ENCODE results near the gene GCN1.

The GCN1 gene

DNA sequence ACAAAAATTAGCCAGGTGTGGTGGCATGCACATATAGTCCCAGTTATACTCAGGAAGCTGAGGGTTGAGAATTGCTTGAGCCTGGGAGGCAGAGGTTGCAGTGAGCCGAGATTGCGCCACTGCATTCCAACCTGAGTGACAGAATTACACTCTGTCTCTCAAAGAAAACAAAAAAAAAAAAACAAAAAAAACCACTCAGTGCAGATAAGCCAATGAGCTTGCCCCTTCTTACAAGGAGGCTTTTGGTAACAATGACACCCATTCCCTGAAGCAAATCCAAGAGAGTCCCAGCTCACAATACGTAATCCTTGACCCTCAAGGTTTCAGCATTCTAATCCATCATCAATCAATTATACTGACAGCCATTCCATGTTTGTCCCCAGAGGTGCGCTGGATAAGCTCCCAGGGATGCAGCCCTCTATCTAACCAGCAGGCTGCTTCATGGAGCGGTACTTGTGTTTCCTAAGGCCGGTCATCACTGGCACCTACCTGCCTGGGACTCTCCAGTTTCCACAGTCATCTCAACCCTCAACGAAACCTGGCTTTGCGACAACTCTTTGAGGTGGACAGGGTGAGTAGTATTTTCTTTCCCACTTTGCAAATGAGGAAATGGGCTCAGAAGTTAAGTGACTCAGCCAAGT lies 12.4 kb downstream of the GCN1 start:
- no peak for DNase-seq

DNA sequence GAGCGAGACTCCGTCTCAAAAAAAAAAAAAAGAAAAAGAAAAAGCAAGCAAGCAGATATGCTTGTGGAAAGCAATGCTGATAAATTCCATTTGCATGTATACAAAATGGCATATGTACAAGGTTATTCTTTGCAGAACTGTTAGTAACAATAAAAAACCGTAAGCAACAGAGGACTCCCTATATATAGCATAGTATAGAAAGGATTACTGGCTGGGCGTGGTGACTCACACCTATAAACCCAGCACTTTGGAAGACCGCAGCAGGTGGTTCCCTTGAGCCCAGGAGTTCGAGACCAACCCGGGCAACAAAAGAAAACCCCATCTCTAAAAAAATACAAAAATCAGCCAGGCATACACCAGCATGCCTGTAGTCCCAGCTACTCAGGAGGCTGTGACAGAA lies 13.5 kb downstream of the GCN1 start:
- DNase-seq = no peak

DNA sequence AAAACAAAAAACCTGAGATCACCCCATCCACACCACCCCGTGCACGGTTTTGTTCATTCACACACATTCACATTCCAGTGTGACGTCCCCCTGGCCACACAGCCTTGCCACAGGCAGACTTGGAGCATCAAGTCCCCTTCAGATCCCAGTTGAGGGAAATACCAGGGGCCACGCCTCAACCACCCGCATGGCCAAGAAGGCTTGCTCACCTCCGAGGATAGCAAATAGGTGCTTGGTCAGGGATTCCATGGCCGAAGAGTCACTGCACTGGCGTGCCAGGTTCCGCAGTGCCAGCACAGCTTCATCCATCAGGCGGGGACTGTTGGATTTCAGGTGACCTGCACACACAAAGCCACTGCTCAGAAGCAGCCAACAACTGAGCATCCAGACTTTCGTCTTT lies 19.0 kb downstream of the GCN1 start:
- no peak for DNase-seq

DNA sequence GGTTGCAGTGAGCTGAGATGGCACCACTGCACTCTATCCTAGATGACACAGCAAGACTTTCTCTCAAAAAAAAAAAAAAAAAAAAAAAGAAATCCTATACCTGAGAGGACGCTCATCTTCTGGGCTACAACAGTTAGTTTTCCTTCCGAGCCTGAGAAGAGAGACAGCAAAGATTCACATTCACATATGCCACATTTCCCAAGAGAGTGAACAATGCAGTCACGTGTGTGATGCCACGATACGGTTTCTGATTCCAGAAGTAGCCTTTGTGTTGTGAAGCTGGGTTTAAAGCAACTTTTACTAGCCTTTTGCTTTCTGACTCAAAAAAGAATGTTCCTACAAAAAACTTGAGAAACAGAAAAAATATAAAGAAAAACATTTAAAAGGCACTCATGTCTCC lies 19.5 kb downstream of the GCN1 start:
- no peak for DNase-seq

DNA sequence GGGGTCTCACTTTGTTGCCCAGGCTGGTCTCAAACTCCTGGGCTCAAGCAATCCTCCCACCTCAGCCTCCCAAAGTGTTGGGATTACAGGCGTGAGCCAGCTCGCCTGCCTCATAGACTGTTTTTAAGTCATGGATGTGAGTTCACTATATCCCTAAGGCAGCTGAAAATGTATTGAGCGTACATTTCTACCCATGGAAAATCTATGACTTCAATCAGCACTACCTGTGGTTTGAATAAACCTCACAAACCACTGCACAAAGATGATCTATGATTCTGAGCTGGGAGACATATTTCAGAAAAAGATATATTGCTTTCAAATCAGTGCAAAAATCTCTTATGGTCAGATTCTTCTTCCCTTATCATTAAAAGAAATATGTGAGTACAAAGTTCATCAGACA lies 22.5 kb downstream of the GCN1 start:
- DNase-seq = no peak

DNA sequence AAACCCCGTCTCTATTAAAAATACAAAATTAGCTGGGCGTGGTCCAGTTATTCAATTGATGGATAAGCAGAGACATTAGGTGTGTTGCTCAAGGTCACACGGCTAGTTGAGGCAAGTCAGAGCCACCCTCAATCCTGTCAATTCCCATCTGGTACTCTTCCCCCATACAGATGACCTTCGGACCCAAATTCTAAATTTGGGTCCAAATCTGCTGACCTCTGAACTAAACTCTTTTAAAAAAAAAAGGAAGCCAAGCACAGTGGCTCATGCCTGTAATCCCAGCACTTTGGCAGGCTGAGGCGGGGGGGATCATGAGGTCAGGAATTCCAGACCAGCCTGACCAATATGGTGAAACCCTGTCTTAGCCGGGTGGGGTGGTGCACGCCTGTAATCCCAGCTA lies 23.9 kb downstream of the GCN1 start:
- DNase-seq = no peak

DNA sequence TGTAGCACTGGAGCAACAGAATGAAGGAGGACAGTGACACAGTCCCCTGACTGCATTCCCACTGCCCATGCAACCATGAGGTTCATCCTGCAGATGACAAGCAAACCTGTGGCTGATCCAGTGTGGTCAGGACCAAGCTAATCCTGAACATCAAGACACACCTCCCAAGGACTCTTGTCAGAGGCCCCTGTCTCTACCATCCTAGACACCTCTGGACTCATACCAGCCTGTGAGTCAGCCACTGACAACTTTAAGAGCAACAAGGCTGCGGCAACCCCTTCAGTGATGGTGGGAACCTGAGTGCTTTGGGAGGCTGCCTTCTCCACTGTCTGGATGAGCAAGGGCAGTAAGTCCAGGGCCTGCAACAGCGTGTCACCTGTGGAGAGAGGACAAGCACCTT lies 24.6 kb downstream of the GCN1 start:
- no peak for DNase-seq

DNA sequence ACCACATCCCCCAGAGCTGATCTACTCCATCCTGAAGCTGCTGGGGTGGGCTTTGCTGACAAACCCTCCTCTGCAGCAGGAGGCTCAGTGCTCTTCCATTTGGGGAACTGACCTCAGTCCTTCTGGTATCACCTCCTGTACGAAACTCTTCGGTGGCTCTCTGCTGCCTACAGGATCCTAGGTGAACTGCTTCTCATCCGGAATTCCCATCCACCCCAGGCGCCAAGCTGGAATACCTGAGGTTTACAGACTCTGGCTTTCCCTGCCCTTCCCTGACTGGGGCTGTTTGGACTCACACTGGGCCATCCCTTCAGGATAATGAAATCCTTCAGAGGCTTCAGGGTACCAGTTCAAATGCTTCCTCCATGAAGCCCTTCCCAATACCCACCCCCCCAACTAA lies 26.2 kb downstream of the GCN1 start:
- no peak for DNase-seq

DNA sequence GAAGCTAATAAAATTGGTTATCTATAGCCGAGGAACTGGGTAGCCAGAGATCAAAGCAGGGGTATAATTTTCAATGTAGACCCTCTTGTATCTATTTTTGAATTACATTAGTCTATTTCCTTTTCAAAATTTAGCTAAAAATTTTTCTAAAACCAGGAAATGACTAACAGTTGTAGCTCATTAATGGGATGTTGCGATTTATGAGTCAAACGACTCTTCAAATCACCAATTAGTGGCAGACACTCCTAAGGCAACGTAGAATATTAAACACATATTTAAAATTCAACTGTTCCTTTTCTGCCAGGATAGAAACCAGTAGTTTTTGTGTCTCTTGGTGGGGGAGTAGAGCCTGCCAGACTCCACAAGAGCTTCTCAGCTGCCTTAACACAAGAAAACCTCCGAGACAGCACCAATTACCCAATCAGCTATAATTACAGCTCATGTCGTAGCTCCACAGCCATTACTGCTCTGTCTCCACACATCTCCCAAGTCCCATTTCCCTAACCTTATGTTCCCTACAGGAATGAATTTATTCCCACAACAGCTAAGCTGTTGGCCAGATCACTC lies 26.9 kb downstream of the GCN1 start:
- no peak for DNase-seq

DNA sequence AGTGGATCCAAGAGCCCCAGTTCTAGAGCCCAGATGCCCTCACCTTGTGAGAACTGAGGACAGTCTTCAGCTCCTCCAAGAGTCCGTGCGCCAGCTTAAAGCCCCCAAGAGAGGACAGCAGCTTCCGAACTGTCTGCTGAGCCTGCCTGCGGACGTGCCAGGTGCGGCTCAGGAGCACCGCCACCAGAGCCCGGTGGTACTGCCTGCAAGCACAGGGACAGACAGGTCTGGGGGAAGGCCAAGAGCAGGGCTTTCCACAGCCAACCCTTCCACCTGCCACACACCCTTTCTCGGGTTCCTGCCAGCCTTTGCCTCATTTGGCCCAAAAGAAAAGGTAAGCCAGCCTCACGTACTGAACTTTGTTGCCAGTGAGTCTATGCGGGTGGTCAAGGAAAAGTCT lies 30.2 kb downstream of the GCN1 start:
- DNase-seq = no peak

DNA sequence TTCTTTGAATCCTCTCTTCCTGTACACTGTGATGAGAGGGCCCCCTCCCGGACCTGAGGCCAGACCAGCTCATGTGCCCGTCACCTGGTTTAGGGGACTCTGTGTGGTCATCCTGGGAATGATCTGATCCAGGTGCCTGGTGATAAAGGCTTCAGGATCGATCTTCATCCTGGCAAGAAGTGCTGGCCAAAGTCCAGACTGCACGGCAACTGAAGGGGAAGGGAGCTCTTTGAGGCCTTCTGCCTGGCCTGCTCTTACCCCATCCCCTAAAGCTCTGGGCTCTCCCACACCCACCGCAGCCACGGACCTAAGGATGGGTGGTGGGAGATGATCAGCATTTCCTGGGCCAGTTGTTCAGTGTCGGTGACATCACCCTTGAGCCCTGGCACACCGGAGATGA lies 31.8 kb downstream of the GCN1 start:
- no peak for DNase-seq

DNA sequence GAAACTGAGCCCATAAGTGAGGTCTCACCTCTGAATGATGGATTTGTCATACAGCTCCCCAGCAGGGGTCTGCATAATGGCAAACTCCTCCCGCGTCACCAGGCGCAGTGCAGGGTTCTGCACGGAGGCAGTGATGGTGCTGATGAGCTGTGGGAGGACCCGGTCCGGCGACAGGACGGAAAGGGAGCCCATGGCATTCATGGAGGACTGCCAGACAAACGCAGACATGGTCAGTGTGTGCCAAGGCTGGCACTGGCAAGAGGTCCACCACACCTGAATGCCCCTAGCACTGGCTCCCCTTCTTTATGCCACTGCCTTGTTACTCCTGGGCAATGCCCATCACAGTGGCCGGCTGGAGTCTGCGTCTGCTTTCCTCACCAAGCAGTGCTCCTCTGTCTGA lies 32.7 kb downstream of the GCN1 start:
- DNase-seq = no peak

DNA sequence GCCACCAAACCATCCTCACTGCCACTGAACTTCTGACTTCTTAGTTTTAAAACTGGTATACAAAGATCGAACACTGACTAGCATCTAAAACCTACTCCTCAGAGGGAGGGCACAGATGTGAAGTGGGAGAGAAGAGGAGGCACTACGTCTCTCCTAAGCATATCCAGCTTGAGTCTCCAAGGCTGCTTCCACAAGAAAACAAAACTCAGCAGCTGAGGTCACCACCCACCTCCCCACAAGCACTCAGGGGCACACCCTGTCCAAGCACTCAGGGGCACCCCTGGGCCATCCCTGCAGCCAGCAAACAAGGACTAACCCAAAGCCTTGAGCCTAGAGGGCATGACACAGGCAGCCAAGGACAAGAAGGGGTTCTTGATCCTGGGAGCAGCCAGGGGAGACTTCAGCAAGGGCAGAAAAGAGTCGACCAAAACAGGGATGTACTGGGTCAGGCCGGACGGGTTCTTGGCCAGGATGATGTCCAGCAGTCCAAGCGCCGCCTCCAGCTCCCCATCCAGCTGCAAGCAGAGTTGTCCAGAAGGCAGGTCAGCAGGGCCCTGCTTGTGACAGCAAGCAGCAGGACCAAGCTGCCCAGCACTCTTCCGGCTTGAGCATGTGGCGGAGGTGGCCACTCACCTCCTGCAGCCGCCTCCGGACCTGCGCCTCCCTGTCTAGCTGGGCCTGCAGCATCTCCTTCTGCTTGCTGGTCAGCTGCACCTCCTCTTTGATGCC lies 34.8 kb downstream of the GCN1 start:
- no peak for DNase-seq

DNA sequence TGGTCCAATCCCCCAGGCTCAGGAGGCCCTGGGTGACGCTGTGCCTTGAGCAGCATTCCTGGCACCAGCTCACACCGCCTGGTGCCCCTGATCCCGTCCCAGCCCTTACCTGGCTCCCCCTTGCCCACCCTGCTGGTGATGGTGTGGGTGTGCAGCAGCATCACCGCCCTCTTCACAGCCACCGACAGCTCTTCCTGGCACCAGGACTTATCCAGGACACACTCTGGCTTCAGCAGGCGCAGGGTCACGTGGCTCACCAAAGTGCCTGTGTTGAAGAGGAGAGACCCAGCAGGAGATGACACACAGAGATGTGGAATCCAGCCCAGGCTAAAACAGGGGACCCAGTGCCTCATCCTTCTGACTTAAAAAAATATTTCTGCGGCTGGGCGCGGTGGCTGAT lies 36.2 kb downstream of the GCN1 start:
- no peak for DNase-seq

DNA sequence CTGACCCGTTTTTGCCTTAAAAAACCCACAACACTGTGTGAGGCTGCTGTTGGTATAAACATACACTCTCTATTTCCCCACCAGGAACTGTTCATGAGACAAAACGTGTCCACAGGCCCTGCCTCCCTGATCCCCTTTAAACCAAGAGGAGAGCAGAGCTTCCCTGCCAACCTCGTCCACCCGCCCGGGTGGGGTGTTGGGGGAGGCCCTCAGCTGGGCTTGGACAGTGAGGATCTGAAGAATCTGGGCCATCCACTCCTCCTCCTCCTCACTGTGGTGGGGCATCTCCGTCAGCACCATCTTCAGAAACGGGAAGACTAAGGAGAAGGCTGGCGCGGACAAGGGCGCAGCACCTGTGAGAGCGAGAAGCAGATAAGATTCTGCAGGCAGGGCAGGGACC lies 36.8 kb downstream of the GCN1 start:
- no peak for DNase-seq

DNA sequence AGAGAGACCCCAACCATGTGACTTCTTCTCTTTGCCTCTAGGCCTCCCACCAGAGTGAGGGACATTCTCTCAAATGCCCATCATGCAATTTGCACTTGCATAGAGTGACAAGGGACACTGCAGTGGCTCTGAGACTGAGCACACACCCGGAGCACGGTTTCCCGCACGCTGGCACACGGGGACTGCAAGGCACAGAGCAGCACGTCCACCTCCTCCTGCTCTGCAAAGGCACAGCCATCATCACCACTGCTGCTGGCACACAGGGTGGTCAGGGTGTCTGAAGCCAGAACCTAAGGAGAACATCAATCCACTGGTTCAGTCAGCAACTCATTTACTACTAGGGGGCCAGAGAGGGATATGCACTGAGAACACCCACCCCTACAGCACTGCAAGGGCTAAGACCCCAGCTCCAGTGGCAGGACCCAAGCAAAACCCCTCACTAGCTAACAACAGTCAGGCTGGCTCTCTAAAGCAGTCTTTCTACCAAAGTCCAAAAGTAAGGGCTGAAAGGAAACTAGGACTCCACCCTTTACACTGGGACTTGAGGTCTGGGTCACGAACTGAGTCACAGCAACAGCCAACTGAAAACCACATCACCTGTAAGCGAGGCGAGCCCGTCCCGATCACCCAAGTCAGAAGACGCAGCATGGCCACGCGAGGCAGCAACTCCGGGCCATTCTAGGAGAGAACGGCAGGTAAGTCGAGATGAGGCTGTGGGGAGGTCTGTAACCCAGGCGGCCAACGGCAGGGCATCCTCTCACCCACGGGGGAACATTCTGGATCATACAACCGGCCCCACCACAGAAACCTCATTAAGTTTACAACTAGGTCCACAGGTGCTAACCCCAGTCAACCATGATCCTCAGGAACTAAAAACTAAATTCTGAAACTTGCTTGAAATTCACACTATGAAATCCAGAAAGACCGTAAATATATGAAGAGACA lies 37.9 kb downstream of the GCN1 start:
- DNase-seq = no peak

DNA sequence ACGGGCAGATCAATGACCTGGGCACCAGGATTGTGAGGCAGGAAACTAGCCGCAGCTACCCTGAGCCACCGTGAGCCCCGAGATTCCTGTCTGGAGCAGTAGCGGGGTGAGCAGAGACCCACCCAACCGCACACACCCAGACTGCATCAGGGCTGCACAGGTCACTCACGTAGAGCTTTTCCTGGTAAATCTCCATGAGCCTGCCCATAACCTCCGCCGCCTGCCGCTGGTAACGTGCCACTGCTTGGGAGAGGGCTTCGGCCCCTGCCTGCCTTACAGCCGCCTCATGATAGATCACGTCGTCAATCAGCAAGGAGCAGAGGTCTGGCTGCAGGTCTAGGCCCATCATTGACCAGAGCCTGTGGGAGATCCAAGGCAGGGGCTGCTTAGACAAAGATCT lies 39.4 kb downstream of the GCN1 start:
- DNase-seq = no peak

DNA sequence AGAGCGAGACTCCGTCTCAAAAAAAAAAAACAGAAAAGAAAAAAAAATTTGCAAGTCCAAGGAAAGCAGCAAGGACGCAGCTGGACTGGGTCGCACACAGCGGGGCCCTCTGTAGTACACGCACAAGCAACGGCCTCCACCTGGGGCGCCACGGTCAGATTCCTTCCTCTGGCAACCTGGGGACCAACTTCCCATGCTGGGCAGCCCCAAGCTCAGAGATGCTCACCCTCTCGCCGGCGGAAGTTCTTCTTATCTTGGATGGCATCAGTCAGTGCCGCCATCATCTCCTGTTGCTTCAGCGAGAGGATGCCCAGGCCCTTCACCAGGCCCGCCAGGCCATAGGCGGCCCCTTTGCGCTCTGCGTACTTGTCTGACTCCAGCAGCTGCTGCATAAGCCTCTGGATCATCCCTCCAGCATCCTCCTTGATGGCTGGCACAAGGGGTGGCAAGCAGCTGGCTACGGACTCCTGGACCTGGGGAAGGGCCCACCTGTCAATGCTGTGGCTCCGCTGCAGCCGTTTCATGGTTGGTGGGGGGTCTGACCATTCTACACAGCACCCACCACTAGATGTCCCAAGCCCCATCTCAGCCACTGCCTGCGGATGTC lies 43.5 kb downstream of the GCN1 start:
- no peak for DNase-seq

DNA sequence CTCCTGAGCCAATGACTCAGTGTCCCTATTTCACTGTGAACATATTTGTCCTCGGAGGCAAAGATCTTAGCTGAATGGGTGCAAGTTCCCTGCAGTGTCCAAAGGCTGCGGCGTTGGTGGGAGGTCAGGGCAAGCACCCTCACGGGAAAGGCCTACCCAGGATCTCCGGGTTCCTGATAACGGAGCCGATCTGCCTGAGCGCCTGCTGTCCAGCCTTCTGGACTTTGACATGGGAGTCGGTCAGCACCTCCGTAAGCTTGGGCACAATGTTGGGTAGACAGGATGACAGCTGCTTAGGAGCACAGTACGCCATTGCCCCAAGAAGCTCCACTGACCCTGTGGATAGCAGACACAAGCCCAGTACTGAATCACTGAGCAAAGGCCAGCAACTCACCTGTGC lies 46.5 kb downstream of the GCN1 start:
- DNase-seq = no peak

DNA sequence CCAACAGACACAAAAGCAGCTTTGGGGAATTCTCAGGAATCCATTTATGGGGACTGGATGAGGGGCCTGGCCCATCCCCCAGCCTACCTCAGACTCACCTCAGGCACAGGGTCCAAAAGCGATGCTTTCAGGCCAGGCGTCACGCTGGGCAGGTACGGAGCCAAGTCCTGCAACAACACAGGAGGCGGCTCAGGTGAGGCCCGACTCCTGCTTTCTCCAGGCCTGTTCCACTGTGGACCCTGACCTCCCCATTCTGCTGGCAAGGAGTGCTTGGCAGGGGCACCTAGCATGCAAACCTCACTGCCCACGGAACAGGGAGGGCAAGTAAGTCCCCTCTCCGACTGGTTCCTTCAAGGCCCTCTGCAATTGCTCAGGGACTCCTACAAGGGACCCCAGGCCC lies 49.4 kb downstream of the GCN1 start:
- DNase-seq = no peak

DNA sequence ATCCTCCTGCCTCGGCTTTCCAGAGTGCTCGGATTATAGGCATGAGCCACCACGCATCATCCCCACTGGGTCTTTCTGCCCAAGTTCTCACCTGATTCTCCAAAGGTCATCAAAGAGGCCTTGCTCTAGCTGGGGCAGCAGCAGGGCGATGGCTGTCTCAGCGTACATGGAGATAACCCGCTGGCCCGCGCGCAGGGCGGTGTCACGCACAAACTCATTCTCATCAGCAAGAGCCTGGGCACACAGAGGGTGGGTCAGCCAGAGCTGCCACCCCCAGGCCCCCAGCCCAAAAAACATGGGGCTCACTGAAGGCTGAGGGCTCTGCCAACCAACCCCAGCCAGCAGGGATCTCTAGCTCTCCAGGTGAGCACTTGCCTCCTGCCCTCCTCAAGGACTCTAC lies 50.3 kb downstream of the GCN1 start:
- no peak for DNase-seq

DNA sequence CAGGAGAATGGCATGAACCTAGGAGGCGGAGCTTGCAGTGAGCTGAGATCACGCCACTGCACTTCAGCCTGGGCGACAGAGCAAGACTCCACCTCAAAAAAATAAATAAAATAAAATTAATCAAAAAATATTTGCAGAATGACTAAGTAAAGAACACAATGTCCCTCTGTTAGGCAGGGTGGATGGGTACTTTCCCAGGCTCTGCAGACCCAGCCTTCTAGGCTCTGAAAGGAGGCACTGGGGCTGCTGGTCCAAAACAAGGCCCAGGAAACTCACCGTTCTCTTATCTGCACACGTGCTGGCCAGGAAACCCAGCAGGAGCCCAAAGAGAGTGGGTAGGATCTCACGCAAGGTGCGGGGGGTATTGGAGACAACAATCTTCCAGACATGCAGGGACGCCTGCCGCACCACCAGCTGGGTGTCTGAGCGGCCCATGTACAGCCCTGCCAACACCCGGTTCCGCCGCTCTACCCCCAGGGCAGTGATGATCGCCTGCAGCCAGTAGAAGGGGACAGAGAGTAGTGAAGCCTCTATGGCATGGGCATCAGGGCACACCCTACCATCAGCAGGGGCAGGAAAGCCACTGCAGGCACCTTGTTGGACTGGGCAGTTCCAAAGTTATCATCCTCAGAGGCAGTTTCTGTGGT lies 52.2 kb downstream of the GCN1 start:
- DNase-seq = no peak

DNA sequence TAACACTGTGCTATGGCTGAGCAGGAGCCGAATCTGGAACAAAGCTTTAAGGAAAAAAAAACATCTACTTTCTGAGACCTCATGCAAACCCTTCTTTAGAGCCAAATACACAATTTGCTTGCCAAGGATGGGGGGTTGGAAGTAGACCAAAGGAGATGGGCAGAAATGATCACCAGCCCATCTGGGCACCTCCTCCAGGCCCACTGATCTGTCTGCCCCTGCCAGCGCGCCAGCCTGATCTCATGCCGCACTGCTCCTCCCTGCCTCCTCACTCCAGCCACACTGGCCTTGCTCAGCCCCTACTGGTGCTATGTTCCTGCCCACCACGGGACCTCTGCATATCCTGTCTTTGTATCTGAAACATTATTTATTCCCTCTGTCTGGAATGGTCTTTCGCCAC lies 53.2 kb downstream of the GCN1 start:
- no peak for DNase-seq
